ENCODE results near the gene CASZ1.

The CASZ1 gene

DNA sequence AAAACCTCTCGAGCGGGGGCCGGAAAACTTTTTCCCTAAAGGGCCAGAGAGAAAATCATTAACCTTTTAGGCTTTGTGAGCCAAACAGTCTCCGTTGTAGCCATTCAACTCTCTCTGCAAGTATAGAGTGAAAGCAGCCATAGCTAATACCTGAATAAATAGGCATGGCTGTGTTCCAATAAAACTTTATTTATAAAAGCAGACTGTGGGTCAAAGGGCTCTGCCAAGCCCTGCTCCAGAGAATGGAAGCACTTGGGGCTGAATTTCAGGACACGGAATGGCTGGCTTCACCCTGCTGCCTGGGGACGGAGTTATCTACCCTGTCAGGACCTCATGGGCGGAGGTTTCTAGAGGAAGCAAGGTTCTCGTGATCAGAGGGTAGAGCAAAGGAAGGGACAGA, 92.7 kb downstream of the CASZ1 start:
- no peak for DNase-seq

DNA sequence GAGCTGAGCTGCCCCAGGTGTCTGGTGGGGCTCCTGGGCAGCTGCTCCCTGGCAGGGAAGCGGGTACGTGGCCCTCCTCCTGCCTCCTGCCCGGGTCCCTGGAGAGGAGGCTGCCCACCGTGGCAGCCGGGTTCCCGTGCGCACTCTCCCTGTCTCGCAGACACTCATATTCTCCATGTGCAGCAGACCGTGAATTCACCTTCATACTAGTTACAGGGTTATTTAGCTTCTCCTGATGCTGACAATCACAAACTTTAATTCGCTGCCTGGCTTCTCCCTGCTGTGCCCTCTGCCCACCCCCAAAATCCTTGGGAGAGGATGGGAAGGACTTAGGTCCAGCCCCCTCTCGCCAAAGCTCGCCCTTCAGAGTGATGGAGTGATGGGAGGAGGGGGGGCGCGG, 95.3 kb downstream of the CASZ1 start:
- no peak for DNase-seq

DNA sequence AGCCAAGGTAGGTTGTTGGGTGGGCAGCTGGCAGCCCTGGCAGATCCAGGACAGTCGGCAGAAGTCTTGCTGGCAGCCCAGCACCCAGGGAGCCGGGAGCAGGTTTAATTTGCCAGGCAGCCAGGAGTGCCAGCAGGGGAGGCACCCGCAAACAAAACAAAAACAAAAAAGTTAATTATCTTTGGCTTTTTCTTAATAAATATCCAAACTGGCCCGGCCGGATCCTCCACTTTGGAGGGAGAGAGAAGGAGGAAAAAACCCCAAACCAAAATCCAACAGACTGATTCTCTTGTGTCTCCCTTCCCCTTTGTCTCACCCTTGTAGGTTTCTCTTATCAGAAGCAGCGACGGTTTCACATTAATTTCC, 97.0 kb downstream of the CASZ1 start:
- no peak for DNase-seq

DNA sequence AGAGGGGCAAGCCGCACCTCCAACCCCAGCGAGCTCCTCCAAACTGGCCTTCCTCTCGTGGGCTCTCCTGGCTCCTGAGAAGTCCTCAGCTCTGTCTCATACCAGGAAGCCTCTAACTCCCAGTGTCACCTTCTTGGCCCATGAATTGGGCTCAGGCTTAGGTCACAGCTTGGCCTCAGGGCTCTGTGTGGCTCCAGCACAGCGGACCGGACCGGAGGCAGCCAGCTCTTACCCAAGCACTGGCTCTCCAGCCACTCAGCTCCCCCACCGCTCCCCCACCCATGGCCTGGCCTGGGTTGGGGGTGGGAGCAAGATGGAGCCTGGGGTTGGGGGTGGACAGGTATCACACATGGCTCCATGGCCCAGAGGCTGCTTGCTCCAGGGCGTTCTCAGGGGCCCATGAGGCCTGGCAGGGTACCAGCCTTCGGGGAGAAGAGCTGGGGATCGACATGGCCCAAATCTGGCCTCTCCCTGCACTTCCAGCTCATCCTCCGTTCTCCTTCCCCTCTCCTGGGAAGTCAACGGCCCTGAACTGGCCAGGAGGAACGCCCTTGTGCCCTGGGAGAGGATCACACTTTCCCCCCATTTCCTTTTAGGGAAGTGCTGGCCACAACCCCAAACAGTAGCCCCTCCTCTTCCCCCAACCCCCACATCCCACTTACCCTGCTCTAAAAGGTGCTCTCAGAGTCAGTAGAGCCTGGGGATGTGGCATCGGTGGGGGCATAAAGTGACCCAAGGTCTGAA, 97.5 kb downstream of the CASZ1 start:
- no peak for DNase-seq

DNA sequence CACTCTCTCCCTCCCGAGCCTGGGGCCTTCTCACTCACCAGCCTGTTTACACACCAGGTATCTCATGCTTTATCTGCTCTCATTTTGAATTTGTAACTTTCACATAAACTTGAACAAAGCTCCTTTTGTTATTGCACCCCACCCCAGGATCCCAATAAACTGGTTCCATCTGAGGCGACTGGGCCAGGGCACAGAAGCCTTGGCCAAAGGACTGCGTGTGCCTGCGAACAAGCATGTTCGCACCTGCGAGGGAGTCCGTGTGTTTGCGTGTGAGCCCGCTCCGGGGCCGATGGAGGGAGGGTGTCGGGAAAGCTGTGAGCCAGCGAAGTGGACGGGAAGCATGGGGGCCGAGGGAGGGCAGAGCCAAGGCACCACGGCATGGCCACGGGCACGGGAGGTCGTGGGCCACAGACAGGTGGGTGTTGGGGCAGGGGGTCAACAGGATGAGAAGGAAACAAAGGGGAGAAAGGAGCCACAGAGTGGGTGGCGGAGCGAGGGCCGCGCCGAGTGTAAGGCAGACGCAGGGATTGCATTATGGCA, 98.8 kb downstream of the CASZ1 start:
- DNase-seq = no peak

DNA sequence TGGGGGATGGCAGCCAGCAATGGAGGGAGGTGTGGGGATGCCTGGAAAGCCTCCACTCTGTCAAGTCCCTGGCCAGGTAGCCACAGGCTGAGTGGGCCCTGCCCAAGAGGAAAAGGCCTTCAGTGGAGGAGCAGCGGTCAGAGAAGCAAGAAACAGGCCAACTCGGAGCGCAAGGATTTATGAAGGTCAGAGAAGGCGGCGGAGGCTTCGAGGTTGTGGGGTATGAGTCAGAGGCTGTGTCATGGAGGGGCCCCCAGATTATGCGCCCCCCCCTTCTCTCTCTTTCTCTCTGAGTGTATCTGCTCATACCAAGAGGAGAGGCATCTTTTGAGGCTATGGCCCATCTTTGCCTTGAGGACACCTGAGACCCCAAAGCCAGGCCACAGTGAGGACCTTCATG, 99.5 kb downstream of the CASZ1 start:
- DNase-seq = peak in 2 of 3 donors; percentile 20 to 34

DNA sequence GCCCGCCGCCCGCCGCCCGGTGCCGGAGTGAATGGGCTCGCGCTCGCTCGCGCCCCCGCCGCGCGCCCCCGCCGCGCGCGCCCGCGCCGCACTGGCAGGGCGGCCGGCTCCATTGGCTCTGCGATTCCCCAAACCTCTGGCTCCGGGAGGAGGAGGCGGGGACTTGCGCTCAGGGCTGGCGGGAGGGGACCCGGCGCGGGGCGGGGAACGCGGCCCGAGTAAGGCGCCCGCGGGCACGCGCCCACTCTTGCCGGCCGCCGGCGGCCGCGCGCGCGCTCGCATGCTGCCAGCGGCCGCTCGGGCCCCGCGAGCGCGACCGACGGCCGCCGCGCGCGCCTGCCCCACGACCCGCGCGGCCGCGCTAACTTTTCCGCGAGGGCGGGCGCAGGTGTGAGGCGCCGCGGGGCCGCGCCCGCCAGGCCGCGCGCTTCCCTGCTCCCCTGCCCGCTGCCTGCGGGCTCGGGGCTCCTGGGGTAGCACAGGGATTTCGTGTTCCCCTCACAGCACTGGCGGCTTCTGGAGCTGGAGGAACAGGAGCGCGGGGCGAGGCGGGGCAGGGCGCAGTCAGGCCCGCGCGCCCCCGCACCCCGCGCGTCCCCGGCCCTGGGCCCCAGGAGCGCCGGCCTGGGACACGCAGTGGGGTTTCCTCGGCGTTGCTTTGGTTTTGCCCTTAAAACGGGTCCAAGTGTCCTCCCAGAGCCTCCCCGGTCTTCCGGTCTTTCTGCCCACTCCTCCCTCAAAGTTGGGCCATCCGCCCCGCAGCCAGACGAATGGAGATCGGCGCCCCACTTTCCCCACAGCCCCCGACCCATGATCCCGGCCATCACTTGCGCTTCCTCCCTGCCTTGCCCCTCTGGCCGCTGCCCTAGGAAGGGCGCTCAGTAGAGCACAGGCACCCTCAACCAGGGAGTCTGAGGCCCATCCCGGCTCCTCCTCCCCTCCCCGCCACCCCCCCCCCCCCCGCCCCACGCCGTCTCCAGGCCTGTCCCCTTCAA, 101.5 kb downstream of the CASZ1 start:
- peak; percentile 86 to 95 (median 91) for DNase-seq

DNA sequence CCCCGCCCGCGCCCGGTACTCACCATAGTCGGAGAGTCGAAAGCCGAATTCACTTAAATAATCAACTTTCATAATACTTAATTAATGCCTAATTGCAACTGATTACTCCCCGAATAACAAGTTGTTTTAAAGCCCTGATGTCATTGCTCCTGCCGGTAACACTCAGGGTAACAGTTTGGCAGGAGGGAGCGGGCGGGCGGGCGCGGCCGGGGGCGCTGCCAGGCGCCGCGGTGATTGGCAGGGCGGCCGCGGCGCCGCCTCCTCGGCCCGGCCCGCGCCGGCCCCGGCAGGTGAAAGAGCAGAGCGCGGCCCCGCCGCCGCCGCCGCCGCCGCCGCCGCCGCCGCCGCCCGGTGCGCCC, 102.2 kb downstream of the CASZ1 start:
- DNase-seq = peak in 1 of 3 donors; percentile 48

DNA sequence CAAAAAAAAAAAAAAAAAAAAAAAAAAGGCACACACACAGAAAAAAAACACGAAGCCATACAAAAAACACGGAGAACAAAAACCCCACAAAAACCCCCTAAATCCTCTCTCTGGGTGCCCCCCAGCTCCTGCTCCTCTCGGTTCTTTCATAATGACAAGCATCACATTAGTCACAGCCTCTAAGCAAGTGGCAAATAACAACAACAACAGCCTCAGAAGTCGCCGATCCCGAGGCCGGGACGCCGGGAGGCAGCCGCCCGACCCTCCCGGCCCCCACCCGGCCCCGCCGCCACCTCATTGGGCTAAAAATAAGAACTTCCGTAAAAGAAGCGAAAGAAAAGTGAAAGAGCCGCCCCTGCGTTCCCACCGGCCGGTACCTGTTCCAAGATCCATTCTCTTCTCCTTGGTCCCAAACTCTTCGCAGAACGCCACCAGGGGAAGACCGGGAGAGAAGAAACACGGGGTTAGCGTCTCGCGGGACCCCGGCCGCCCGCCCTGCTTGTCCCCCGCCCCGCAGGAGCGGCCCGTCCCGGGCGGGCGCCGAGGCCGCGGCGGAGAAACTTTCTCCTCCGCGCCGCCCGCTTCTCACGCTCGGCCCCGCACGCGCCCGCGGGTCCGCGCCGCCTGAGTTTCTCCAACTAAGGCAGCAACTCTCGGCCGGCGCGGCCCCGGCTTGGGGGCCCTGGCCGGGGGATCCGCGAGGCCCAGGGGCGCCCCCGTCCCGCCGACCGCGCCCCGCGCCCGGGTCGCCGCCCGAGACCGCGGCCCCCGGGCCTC, 102.8 kb downstream of the CASZ1 start:
- peak; percentile 81 to 84 (median 84) for DNase-seq

DNA sequence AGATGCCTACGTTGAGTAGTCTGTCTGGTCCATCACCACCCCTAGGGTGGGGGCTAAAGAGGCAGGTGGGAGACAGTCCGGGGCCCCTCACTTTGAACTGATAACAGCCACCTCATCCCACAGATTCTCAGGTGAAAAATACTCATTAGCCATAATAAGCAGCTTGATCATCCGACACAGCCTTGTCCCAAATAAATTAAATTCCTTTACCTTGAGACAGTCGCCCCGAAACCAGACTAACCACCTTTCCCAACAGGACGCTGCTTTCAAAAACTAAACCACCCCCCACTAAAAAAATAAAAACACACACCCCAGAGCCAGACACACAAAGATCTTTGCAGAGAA, 103.3 kb downstream of the CASZ1 start:
- no peak for DNase-seq

DNA sequence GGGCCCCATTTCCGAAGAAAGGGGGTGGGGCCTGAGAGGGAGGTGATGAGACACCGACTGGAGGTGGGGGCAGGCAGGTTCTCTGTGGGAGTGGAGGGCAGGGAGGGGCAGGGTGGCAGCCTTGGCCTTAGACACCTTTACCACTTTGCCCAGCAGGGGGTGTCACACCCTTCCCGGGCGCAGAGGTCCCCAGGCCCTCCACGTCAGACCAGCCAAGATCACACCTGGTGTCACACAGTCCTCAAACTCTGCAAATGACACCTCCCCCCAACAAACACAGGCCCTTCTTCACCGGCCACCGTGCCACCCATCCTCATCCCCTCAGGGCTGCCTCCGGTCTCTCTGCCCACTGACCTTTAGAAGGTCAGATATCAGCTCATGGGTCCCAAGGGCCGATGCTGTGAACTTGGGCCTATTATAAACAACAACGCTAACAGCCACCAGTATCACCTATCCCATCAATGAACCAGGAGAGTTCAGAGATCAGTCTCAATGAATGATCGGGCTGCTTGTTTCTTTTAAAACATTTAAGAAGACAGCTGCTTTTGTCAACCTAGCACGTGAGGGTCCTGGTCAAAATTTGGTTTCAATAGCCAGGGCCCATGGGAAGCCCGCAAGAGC, 103.9 kb downstream of the CASZ1 start:
- peak; percentile 37 to 61 (median 40) for DNase-seq

DNA sequence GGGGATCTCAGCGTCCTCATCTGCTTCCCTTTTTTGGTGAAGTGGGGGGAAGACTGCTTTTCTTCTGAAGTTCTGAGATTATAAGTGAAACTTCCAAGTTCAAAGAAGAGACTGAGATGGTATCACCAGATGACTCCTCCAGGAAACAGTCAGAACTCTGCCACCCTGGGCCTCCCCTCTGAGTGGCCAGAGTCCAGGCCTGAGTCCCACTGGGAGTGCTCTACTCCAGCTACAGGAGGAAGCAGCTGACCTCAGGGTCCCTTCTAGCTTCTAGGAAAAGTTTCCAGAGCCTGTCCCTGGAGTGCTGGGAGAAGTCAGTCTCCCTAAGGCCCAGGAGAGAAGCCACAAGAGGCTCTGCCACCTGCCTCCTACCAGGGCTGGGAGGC, 104.7 kb downstream of the CASZ1 start:
- peak; percentile 45 to 70 (median 51) for DNase-seq

DNA sequence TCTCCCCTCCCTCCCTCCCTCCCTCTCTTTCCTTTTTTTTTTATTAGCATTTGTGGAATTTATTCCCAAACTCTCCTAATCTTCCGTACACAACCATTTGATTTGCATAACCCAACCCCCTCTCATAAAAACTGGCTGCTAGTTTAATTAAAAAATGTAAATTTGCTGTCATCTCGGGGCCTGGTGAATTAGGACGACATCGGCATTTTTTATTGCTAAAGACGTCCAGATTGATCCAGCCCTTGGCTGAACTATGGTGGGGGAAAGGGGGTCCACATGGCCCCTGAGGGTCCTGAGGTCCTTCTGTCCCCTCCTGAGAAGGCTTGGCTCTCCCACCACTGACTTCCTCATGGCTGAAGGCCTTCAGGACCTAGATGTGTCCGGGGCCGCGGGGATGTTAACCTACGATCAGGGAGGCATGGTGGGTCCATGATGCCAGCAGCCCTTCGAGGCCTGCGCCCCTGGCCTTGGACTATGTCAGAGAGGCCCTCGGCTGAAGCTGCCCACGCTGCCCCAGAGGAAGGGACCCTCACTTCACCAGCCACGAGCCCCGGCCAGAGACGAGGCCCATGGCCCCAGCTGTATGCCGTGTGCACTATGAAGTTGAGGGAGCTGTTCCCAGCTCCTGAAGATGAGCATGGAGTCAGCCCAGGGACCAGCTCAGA, 105.2 kb downstream of the CASZ1 start:
- DNase-seq = no peak

DNA sequence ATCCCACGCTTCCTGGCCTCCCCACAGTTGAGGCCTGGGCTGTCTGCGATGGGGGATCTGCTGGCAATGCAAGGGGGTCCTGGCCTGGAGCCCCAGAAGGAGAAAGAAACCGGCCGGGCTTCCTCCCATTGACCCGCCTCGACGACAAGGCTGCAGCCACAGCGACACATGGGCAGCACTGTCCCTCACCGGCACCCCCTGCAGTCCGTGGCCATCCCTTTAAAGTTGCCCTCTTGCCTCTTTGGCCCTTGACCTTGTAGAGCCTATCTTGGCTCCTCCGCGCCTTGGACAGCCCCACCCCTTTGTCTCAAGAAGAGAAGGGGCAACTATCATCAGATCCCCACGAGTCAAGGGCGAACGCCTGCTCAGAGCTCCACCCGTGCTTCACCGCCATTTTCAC, 106.0 kb downstream of the CASZ1 start:
- peak in 2 of 3 donors; percentile 16 to 19 for DNase-seq

DNA sequence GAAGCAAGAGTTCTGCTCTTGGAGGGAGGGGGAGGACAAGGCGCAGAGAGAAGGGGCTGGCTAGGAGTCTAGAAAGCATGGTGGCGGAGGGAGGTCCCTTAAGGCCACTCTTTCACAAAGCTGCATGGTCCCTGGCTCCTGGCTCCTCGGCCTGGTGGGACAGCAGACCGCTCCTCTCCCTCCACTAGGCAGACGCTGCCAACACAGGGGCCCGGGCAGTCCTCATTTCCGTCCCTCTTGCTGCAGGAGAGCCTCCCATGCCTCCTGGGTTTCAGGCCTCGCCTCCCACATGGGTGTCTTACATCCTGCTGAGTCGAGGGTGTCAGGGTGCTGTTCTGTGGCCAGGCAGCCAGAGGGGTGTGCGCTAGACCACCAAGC, 108.0 kb downstream of the CASZ1 start:
- DNase-seq = no peak

DNA sequence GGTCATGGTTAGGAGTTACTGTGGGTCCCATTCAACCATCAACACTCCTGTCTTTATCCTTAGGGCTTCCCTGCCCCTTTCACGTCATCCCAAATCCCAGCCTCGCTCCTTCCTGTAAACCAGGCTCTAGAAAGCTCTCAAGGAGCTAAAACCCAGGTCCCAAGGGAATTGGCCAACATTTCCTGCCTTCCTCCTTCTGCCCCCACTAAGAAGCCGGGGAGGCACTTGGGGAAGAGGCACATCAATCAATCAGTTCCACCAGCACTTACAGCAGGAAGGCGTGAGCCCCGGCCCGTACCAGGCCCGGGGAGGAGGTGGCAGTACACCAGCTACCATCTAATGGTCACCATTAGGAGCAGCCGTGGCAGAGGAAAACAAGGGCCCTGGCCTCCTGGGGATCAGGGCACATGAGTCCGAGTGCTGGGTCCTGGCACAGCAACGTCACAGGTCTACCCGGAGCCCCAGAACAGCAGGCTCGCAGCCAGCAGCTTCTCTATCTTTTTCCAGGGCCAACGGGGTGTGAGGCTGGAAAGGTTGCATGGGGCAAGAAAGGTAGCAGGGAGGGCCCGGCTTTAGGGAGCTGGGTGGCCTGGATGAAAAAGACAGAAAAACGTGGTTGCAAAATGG, 108.6 kb downstream of the CASZ1 start:
- DNase-seq = no peak

DNA sequence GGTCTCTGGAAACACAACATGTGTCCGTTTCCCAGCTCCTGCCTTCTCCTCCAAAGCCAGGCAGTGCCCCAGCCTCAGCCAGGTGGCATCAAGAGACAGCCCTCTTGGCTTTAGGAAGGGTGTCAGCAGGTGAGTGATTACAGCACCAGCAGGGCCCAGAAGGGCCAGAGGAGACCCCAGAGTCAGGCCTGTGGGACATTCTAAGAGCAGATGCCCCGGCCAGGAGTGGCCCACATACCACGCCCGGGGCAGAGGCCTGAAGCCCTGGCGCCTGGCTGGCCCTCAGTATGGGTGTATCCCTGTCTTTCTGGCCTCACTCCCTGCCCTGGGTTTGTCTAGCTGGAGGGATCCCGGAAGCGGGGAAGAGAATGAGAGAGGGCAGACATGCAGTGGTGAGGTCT, 109.2 kb downstream of the CASZ1 start:
- no peak for DNase-seq

DNA sequence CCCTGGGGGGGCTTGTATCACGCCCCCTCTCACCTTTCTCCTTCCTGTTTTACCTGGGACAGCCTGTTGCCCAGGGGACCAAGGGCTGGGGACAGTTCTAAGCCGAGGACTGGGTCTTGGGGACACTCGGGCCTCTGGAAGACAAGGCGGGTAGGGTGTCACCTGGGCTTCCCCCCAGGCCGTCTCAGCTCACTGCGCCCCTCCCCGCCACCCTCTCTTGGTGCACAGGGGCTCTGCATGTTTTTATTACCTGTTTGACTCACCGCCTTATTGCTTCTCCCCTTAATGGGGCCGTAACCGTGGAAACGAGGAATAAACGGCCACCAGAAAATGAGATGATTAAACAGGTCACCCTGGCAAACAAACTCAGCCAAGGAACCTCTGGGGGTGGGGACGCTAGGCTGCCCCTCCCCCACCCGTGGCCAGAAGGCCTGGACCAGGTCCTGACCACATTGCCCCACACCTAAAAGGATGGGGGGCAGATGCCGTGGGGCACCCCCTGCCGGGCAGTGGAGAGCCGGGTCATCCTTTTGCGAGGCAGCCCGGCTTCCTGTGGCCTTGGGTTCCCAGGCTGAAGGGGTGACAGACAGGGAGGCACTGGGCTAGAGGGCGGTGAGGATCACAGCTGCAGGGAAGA, 109.9 kb downstream of the CASZ1 start:
- no peak for DNase-seq

DNA sequence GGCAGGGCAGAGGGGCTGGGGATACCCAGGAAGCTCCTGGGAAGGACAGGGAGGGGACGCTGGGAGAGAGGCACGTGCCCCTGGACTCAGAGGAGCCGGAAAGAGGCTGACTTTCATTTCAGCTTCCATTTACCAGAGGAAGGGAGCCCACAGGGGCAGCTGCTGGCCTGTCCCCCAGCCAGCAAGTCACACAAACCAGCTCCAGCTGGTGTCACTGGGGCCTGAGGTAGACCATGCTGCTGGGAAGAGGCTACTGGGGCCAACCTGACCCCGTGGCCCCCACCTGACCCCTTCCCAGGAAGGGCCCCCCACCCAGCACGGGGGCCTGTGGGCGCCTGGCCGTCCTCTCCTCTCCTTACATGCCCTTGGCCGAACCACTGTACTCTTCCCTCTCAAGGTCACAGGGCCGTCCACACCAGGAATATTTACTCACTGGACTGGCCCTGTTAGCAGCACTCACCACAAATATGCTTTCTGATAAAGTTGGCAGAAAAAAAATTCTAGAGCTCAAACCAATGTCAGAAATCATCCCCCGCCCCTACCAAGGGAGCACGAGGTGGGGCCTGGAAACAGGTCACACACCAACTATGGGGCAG, 110.5 kb downstream of the CASZ1 start:
- DNase-seq = no peak

DNA sequence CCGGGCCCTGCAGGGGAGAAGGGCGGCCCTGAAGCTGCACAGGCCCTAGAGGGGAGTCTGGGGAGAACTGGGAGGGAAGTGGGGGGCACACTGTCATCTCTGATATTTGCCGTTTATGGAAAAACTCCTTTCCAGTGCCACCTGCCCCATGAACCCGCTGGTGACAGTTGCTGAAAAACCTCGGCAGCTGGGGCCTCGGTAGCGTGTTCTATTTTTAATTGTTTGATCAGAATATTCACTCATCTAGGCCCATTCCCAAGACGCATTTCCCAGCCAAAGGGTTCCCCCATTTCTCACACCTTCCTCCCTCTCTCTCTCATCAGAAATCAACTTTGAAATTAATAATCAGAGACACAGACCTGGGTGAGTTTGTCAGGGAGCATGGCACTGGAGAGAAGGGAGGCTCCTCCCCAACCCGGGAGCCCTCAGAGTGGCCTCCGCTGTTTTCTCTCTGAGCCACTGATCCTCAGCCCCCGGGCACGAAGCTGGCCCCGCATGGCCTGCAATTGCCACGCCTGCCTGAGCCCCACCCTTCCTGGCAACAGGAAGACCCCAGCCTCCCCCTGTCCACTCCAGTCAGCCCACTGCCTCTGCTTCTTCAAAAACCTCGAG, 111.1 kb downstream of the CASZ1 start:
- DNase-seq = no peak

All from suppressor macrophage treated with lipopolysaccharide for 1 hour (primary cell).